VCaP (cell line): Measurements from ENCODE around the gene ADCY2.
A peak's percentile ranks its signal among the peaks of the same experiment; 100 is the strongest.

Experiments
- H3K27ac ChIP-seq: fragments of 450-650 bp; 2 replicates; pipeline ENCODE4 v1.5.1; 2017
- CTCF ChIP-seq: fragments of 450-650 bp; conservative IDR thresholded peaks from 2 replicates; pipeline ENCODE4 v1.5.1; 2017; ENCODE audit warnings: mild to moderate bottlenecking, moderate library complexity

Gene ADCY2

GRCh38 chr5:7714697-7715096, 318.8 kb downstream of the ADCY2 start:
- no peak for TF ChIP-seq CTCF
- no peak overlapping the region for H3K27ac ChIP-seq

DNA sequence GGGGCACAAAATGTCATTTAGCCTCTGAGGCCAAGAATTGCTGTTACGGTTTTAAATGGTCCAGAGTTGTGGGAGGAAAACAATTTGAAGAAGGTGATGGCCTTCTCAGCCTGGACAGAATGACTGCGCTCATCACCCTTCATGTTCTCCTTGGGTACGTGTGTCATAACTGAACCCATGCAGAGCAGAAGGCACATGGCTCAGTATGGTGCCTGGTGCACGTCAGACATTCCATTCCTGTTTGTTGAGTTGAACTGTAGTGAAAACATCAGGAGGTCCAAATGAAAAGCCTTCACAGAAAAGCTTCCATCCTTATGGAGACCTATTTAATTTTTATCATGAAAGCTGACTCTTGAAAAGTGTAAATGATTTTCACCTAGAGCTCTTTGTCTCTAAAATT, 321.8 kb downstream of the ADCY2 start:
- TF ChIP-seq CTCF, result no peak
- no peak overlapping the region for H3K27ac ChIP-seq

- no peak overlapping the region for H3K27ac ChIP-seq
- TF ChIP-seq CTCF, result no peak
Measured at GRCh38 chr5:7728076-7728475, 332.1 kb downstream of the ADCY2 start.

GRCh38 chr5:7741415-7742065, 345.6 kb downstream of the ADCY2 start:
- TF ChIP-seq CTCF, result no peak
- H3K27ac ChIP-seq, result no peak overlapping the region

DNA sequence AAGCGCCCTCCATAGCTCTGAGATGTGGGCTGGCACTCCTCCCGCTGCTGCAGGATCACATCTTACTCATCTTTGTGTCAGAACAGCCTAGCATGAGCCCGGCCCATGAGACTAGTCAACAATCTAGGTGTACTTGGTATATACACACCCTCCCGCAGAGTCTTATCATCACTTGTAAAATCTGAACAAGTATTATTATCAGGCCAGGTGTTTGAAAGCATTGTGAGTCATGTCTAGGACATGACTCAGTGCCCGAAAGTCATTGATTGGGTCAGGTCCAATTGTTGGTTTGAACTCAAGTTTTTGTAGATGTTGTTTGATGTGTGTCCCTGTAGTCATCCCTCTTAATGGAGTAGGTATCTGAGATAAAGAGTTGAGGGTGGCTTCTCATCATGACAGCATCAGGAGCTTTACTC, 346.3 kb downstream of the ADCY2 start:
- no peak overlapping the region for H3K27ac ChIP-seq
- no peak for TF ChIP-seq CTCF

DNA sequence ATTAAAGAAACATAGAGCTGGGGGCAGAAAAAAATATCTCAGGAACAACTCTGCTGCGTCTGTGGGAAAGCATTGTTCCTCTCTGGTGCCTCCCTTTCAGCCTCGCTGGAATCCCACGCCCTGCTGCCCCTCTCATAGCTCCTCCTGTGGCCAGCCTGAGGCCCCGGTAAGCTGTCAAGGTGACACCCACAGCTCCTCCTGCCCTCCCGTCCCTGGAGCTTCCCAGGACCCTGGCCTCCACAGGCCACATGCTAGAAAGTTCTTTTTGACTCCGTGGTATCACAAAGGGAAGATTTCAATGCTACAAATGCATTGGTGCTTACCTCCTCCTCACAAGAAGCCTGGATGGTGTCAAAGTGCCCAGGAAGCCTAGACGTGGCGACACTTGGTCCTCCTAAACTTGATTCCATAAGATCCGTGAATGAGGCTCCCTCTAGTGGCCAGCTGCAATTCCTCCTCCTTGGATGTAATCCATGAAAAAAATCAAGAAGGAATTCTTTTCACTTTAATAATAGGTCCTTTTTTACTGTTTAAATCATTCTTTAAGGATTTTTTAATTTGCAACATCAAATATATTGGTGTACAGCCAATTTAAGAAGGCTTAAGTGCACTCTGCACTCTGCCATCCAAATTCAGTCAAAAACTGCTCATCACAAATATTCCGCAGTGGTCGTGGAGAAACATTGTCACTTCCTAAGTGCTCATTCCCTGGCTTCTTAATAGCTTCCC, 350.1 kb downstream of the ADCY2 start:
- no peak overlapping the region for H3K27ac ChIP-seq
- peak; percentile 93 for TF ChIP-seq CTCF

- no peak for TF ChIP-seq CTCF
- H3K27ac ChIP-seq, result no peak overlapping the region
Measured at GRCh38 chr5:7747728-7748127, 351.8 kb downstream of the ADCY2 start.
